Left lobe of liver (tissue), 2 donors: ENCODE results near the gene DLST. TPM values are rescaled to one million over a fixed set of nuclear protein-coding genes. Genes with fewer than 3 reads are reported as not detected.

Experiments used
- ATAC-seq: fragments of 200-7000 bp; cut with Tn5 transposase; one replicate; pipeline ENCODE4 v1.9.1; 2020; ENCODE audit warnings: mild to moderate bottlenecking, moderate library complexity
- DNase-seq: peaks from one replicate; pipeline ENCODE4 v3.0.0-alpha.2; 2020; ENCODE audit warnings: low spot score
- total RNA-seq: library from RNA; stranded (reverse); gene quantifications from one replicate; pipeline ENCODE4 v1.2.1, GENCODE V29; 2021
- donor health status: DM: no; HTN: no; CAD: no; lungs with moderate emphysema.
- donor health status: DM: no; HTN: yes; CAD: no.

DLST gene
- total RNA-seq, 1 donor from 2014 or later = 65.6 TPM

DNA sequence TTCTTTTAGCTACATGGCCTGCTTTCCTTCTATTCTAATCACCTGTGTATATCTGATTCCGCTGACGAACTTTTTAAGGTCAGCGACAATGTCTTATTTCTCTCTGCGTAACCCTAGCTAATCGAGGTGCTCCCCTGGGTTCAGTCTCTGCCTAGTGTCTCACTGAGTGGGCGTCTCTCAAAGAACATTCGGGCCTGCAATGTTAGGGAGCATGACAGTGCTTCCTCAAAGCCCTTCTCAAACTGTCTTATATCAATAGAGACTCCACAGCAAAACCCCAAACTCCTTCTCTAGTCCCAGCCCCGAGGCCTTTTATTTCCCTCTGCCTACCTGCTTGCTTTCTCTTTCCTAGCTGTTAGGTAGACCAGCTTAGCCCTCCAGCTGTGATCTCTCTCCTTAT, 55.0 kb downstream of the DLST start:
- no peak for ATAC-seq

DNA sequence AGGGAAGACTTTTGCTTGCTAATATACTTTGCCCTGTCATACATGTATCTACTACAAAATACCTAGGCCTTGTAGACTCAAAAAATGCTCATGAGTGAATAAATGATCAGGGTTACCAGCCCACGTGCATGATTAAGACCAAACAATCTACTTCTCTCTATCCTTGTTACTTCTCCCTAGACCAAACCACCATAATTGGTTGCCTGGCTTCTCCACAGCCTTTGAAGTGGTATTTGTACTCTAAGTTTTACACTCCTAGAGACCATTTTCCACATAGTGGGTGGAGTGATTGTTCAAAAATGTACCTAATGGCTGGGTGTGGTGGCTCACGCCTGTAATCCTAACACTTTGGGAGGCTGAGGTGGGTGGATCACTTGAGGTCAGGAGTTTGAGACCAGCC, 55.5 kb downstream of the DLST start:
- ATAC-seq = no peak
- no peak for DNase-seq

More for the DNA sequence above, 55.0 kb downstream of the DLST start:
- DNase-seq = no peak

DNA sequence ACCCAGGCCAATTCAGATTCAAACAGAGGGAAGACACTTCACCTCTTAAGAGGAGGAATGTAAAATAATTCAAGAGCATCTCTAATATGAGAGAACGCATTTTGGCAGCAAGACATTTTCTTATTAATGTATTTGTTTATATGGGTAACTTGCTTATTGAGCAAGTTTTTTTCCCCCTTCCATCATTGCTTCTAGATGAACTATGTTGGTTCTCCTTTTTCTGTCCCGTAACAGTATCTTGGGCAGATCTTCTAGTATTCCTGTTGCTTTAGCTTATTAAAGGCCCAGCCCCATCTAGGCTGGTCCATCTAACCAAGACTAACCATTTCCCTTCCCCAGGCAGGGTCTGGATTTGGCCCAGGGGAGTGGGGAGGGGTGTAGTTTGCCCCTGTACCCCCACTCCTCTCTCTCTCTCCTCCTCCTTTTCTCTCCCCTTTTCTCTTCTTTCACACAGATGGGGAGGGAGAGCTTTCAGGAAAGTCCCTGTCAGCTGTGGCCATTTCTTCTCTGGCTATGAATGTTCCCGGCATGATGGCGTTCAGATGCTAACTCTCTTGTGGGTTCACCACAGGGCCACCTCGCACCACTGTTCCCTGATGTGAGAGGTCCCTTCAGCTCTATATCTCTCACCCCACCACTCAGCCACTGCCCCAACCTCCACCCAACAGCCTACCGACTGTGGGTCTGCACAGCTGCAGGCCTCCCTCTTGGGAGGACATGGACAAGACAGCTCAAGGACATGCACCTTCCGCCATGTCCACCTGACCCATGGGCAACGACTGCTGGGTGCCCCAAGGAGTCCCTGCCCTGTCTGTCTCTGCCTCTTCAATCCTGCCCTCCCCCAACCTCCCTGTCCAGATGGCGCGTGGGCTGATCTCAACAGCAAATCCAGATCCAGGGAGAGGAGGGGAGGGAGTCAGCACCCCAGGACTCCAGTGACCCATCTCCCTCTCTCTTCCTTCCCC, 57.1 kb downstream of the DLST start:
- ATAC-seq = no peak
- DNase-seq = no peak

DNA sequence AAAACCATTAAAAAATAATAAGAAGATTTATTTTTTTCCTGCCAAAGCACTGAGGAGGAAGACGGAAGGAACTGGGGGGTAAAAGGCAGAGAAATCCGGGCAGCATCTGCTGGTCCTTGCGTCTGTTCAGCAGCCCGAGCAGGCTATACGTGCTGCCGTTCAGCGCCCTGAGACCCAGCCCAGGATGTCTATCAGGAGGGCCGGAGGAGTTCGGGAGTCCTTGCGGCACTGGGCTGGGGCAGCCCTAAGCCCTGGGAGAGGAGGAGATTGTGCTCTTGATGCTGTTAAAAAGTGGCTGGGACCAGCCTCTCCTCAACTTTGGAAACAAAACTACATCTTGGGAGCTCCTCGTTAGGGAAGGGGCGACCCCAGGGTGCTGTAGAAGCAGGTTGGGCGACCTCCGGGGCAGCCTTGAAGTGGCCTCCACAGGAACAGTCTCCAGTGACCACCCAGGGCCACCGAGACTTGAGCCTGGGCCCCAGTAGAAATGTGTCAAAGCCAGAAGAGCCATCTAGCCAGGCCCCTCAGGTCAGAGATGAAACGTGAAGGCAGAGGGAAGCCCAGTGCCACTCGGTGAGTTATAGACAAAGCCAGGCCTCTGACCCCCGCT, 59.3 kb downstream of the DLST start:
- ATAC-seq (no peak), DNase-seq (no peak)

DNA sequence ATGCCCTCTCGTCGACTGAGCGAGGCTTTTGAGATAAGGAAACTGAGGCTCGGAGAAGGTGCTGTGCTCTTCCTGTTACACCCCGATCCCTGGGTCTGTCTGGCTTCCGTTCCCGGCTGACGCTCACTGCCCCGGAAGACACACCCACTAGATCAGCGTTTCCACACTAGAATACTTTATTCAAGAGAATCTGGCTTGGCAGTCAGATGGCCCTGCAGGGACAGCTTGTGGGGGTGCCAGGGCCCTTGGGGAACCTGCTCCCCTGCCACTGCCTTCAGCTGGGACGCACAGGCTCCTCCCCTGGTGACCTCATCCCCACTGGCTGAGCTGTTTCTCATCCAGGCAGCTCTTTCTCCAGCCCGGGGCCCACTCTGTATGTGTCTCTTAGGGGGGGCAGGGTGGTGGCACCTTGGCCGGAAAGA, 60.0 kb downstream of the DLST start:
- ATAC-seq (peak; percentile 42), DNase-seq (no peak)

DNA sequence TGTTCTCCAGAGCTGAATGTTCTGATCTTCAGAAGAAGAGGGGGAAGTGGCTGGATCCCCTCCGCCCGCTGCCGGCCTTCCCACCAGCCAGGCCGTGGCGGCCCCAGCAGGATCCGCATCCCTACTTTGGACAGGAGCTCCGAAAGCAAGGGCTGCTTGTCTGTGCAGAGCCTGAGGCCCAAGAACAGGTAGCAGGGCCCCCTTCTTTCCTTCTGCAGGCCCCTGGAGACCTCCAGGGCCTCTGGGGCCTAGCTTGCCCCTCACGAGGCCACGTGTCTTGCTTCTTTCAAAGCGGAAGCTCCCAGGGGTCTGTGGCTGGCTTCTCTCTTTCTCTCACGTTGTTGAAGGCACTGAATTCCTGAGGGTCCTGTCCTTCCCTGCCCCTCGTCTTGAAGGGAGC, 60.5 kb downstream of the DLST start:
- DNase-seq (no peak), ATAC-seq (no peak)

DNA sequence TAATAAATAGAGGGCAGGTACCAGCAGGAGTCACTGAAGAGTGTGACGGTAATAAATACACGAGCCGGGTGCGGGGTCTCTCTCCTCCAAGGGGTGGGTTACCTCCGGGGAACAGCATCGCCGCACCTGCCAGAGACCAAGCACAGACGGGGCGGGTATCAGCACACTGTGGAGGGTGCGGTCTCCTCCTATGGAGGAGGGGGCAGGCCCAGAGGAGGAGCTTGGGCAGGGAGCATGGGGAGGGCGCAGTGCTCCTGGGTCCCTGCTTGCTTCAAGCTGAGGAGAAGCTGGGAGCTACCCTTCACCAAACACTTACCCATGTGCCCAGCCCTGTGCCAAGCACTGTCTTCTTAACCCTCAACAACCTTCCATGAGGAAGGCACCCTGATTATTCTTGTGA, 60.9 kb downstream of the DLST start:
- ATAC-seq = no peak
- DNase-seq = no peak

DNA sequence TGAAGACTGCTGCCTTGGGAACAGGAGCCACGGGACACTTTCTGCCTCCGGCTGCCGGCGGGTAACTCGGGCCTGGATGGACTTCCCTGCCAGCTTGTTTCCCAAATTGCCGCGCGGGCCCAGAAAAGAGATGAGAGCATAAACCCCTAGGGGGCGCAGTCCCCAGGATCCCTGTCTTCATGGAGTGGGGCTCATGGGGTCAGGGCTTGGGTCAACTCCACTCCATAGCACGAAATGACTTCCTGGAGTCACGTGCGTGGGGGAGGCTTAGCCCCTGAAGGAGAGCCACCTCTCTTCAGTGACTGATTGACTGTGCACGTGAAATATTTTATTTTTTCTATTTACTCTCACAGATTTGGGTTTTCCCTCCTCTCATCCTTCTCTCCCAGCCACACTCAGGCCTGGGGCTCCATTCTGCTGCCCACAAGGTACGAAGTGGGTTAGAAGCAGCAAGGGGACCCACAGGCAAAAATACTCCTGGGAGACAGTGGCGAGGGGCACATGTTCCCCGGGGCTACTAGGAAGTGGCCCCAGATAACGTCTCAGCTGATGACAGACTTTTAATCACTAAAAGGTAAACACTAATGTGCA, 63.6 kb downstream of the DLST start:
- DNase-seq = no peak
- ATAC-seq = peak; percentile 55

DNA sequence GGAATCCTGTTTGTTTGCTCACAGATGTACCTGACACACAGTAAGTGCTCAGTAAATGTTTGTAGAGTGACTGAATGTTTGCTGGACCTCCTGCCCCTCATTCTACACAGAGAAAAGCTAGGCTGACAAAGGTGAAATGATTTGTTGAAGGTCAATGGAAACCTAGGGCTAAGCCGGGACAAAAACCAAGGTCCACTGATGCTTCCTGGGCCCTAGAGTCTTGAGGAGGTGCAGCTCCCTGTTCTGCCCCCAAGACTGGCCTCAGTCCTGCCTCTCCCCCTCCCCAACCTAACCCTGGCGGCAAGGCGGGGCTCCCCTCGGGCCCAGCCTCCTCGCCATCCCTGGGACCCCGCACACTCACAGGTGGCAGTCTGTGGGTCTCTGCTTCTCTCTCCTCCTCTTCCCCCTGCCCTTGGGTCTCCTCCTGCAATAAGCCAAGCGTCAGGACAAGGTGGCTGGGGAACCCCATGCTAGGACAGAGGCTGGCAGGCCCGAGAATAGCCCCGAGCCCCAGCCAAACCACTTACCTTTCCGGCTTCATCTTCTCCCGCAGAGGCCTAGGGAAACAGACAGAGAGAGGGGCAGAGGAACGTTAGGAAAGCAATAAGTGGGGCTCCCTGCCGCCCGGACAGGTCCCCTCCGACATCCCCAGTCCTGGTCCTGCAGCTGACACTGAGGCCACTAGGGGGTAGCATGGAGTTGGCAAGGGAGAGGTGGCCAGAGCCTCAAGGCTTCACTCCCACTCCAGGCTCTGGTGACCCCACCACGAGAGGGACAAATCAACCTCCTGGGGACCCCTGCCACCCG, 64.3 kb downstream of the DLST start:
- ATAC-seq (peak; percentile 90), DNase-seq (peak; percentile 75)

DNA sequence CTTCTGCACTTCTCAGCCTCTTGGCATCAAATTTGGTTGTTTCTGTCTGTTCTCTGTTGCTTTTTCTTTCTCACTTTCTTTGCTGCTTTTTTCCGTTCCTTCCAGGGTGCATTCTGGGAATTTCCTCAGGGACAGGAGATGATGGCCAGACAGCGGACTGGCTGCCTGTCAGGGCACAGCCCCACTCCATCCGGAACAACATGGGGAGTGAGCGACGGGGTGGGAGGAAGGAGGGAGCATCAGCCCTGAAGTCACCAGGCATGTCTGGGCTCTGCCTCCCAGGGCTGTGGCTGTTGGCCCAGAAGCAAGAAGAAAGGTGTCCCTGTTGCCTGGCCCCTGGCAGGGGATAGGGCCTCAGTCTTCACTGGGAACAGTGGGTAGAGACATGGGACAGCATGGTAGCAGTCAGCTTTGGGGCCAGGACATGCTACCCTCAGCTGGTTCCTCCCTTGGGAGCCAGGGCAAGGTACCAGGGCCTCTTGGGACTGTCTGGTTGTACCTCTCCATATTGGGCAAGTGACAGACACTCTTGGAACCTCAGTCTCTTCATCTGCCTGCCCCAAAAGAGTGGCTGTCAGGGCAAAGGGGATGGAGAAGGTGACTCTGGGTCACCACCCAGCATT, 65.1 kb downstream of the DLST start:
- no peak for ATAC-seq
- DNase-seq = no peak

DNA sequence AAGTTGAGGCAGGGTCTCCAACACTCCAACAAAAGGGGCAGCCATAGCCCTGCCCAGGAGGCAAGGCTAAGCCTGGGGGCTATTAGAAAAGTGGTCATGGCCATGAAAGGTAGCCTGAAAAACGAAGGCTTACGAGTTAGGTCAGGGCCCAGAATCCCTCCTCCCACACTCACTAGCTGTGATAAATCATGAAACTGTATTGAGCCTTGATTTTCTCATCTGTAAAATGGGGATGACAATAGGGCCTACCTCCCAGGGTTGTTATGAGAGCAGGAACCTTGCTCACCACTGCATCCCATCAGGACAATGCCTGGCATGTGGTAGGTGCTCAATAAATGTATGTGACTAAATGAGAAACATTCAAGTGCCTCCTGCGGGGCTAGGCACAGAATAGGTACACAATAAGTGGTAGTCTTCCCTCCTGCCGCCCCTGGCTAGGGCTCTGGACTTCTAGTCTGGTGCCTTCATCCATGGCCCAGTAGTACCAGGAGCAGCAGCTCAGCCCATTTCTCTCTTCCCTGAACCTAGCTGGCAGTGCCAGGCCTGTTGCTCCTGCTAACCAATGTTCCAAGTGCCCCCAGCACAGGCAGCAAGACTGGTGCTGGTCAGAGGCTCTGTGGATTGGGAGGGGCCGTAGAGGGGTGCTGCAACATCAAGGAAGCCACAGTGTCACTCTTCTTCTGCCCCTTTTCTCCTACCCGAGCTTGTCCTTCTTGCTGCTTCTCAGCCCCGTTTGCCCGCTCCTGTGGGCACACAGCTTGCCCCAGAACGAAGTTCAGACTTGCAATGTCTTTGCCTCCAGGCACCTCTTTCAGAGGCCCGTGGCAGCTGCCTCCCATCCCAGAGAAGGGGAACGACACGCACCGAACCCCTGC, 65.9 kb downstream of the DLST start:
- no peak for DNase-seq
- ATAC-seq = no peak

DNA sequence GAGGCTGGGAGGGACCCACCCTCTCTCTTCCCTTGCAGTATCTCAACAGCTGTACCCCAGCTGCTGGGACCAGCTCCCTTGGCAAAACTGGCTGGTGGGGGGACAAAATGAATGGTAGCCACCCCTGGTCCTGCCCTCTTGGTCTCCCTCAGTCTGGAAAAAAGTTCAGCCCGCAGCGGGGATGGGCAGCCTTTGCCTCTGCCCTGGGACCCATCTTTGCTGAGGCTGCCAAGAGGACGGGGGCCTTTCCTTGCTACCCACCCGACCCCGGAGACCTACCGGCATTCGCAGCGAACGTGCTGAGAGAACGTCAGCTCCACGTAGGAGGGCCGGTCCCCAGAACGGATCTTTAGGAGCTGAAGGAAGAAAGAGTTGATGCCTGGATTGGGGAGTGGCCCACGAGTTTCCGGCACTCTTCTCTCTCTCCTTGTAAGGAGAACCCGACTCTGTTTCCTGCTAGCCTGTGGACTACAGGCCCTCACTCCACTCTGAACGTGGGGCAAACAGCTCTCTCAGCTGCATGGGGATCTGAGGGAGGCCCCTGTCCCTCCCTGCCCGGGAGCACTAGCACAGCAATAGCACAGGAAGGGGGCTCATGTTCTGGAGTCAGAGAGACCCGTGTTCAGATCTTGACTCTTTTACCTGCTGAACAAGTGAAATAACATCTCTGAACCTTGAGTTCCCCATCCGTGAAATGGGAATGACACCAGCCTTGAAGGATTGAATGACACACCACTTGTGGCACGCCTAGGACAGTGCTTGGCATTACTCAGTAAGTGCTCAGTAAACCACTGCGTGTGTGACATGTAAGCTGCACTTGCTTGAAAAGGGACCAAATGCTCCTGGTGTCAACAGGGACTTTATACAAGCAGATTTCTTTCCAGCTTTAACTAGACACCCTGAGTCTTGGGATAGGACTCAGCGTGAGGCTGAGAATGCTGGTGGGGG, 66.8 kb downstream of the DLST start:
- ATAC-seq = no peak
- DNase-seq = no peak

DNA sequence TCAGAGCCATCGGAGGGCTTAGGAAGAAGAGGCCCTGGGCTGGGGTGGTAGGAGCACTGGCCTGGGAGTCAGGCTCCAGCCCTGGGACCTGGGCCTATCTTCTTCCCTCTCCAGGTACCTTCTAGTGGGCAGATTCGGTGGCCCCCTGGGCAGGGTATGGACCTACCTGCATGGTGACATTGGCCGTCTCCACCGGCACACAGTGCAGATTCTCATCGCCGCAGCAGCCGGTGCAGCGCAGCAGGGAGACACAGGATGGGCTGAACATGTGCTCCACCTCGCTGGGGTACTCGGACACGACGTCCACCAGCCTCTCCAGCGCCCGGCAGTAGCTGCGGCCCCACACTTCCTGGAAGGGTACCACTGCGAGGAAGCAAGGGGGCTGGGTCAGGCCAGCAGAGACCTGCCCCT, 67.5 kb downstream of the DLST start:
- no peak for ATAC-seq
- DNase-seq = no peak

DNA sequence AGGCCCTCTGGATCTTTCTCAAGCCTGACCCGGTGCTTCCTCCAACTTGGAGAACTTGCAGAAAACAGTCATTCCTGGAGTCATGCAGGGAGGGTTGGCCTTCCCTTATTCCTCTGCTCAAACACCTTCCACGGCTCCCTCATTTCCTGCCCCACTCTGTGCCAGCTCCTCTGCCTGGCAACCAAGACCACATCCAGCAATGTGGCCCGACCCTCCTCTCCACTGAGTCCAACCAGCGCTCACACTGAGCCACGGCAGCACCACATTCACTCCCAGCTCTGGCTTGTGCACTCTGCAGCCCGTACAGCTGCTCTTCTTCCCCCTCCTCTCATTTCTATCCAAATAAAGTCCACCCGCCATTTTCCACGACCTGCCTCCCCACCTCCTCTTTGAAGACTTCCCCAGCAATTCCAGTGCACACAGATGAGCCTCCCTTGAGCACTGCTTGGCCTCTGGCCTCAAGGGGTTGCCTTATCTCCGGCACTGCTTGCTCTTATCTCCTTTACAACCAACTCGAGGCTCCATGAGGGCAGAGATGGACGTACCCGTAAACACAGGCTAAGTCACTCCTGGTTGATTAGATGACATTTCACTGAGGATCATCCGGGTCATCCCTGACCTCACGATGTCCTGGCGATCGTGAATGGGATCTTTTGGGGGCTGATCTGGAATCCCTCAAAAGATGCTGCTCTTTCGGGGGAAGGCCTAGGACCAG, 68.3 kb downstream of the DLST start:
- ATAC-seq (no peak), DNase-seq (no peak)

DNA sequence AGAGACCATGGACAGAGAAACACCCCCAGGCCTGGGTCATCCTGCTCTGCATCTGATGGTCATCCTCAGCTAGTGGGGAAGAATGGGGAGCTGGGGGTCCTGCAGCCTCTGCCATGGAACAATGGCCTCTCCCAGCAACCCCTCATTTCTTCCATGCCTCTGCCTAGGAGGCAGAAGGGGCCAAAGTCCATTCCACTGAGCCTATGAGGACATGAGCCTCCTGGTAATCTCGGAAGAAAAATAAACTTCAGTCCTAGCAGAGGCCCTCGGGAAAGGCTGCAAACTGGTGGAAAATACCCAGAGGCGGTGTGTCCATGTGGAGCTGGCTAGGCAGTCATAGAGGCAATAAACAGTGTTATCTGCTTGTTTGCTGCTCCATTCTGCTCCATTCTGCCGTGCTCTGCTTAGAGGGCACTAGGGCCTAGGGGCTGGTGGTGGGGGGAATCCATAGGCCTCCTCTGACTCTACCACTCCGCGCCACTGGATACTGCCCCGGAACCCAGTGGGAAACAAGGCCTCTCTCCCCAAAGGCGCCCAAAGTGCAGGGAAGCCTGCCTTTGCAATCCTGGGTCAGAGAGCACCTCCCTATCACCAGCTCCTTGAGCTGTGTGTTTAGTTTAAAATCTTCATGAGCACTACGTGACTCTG, 69.2 kb downstream of the DLST start:
- ATAC-seq (no peak), DNase-seq (no peak)

DNA sequence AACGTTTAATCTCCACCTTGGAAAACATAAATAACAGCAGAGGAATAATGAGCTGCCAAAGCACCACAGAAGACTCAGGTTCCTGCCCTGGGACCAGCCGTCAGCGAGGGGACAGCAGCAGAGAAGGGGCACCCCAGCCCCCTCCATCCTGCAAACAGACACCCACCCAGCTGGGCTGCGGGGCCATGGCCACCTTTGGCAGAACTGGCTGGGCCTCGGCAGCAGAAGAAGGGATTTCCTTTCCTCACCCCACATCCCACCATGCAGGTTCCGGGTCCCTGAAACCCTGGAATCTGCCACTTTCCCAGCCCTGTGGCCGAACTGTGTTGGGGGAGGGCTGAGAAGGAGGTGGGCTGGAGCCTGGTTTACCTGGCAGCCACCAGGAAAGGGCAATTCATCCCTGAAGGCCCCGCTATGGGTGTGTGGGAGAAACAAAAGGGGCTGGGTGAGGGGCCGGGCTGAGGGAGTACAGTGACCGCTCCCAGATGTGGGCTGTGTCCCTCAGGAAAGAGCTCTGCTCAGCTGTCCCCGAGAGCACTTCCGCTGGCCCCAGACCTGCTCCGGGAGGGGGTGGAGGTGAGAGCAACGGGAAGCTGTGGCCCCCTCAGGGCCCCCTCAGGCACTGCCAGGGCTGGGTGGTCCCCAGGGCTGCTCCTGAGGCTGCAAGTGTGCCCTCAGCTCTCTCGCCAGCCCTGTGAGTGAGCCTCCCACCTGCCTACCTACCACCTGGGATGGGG, 69.9 kb downstream of the DLST start:
- no peak for DNase-seq
- no peak for ATAC-seq
